HG03196 (cell line): Measurements from ENCODE around the gene PTGES.
"Not testable (repeated sequence)": the region's sequence is repeated elsewhere in the genome, so short reads cannot be mapped to it uniquely, and the experiment has no call there.

Source experiments
- ATAC-seq: cut with Tn5 transposase; IDR thresholded peaks from one replicate; pipeline ENCODE4 v1.9.1; 2021; ENCODE audit not compliant: unreplicated experiment

The PTGES gene

GRCh38 chr9:129773262-129774048, 20.6 kb upstream of the PTGES start:
- no peak for ATAC-seq

- ATAC-seq: no peak
Observed at GRCh38 chr9:129770741-129771140, 17.9 kb upstream of the PTGES start.

- no peak for ATAC-seq
Observed at GRCh38 chr9:129769669-129770068, 16.8 kb upstream of the PTGES start.

- ATAC-seq: no peak
Observed at GRCh38 chr9:129768486-129768885, 15.6 kb upstream of the PTGES start.

- ATAC-seq: no peak
Observed at GRCh38 chr9:129765764-129766317, 13.0 kb upstream of the PTGES start.

- ATAC-seq: no peak
Observed at GRCh38 chr9:129762985-129763926, 10.4 kb upstream of the PTGES start.

GRCh38 chr9:129762370-129762984, 9.6 kb upstream of the PTGES start:
- ATAC-seq: not testable (repeated sequence)

- ATAC-seq: no peak
Observed at GRCh38 chr9:129761901-129762369, 9.1 kb upstream of the PTGES start.

GRCh38 chr9:129761293-129761900, 8.6 kb upstream of the PTGES start:
- no peak for ATAC-seq

GRCh38 chr9:129760784-129761183, 7.9 kb upstream of the PTGES start:
- not testable (repeated sequence) for ATAC-seq

- ATAC-seq: no peak
Observed at GRCh38 chr9:129759804-129760502, 7.1 kb upstream of the PTGES start.

- ATAC-seq: no peak
Observed at GRCh38 chr9:129759319-129759718, 6.5 kb upstream of the PTGES start.

GRCh38 chr9:129757045-129757444, 4.2 kb upstream of the PTGES start:
- no peak for ATAC-seq

- ATAC-seq: no peak
Observed at GRCh38 chr9:129756191-129756590, 3.3 kb upstream of the PTGES start.

GRCh38 chr9:129755151-129755550, 2.3 kb upstream of the PTGES start:
- ATAC-seq: no peak

GRCh38 chr9:129751841-129752801, 721 bp downstream of the PTGES start:
- ATAC-seq: no peak

GRCh38 chr9:129750013-129750638, 2.7 kb downstream of the PTGES start:
- ATAC-seq: no peak

- ATAC-seq: no peak
Observed at GRCh38 chr9:129749575-129749974, 3.3 kb downstream of the PTGES start.
